Endothelial cell of umbilical vein (primary cell): ENCODE results near the gene EMP3. TPM values are rescaled to one million over a fixed set of nuclear protein-coding genes. Genes with fewer than 3 reads are reported as not detected.

ENCODE experiments used
- BruUV-seq: library from RNA; stranded (reverse); fragments of 400-500 nt; replicated peaks from 2 replicates; lab custom pipeline; 2021; lab: Mats Ljungman, UMichigan
- CTCF ChIA-PET: fragments of 300-600, 350-600 bp; sonication (Branson Sonifier 250); formaldehyde crosslinking; loops from one replicate; lab custom pipeline; 2021; ENCODE audit warnings: antibody characterized with exemption, inconsistent platforms; lab: Charles Lee
- POLR2A ChIA-PET: fragments of 300-600, 350-600 bp; sonication (Branson Sonifier 250); formaldehyde crosslinking; loops from one replicate; lab custom pipeline; 2021; ENCODE audit warnings: antibody characterized with exemption, inconsistent platforms; lab: Charles Lee
- DNase-seq: peaks from one replicate; pipeline ENCODE4 v3.0.0-alpha.2; 2011; ENCODE audit warnings: low read depth, low spot score
- FAIRE-seq: peaks from 2 replicates; lab custom pipeline; 2011; peaks lifted over from hg19 to GRCh38; lab: Jason Lieb, UNC
- H2AFZ ChIP-seq: 2 replicates; pipeline ENCODE4 v1.6.0; 2012; ENCODE audit warnings: low read depth, low read length, control low read depth, inconsistent platforms
- H3K27ac ChIP-seq: 2 replicates; pipeline ENCODE4 v1.5.1; 2011; ENCODE audit warnings: low read depth, mild to moderate bottlenecking, control low read depth, low read length, moderate library complexity; ENCODE audit not compliant: insufficient read depth
- H3K27me3 ChIP-seq, 2 experiments: 2 replicates each; pipeline versions ENCODE4 v1.6.0 to v1.6.1; 2011; ENCODE audit warnings: low read length in 2 of 2, mixed read lengths in 1 of 2; ENCODE audit not compliant: control insufficient read depth in 2 of 2, insufficient read depth in 2 of 2
- H3K36me3 ChIP-seq, 2 experiments: 2 replicates in 1 of 2; 3 replicates in 1 of 2; pipeline ENCODE4 v1.5.1; 2011; ENCODE audit warnings: low read length in 2 of 2, mild to moderate bottlenecking in 1 of 2, moderate library complexity in 1 of 2; ENCODE audit not compliant: control insufficient read depth in 2 of 2, insufficient read depth in 2 of 2; ENCODE audit errors: extremely low read depth in 1 of 2
- H3K4me1 ChIP-seq: 3 replicates; pipeline ENCODE4 v1.5.1; 2011; ENCODE audit warnings: mild to moderate bottlenecking, low read length; ENCODE audit not compliant: control insufficient read depth, insufficient read depth; ENCODE audit errors: extremely low read depth
- H3K4me2 ChIP-seq: 2 replicates; pipeline ENCODE4 v1.6.1; 2011; ENCODE audit warnings: low read length, control low read depth, mixed read lengths; ENCODE audit not compliant: insufficient read depth
- H3K4me3 ChIP-seq, 3 experiments: fragments of 200-600 bp in 1 of 3; sonication (generic), shearing (Covaris generic) in 1 of 3; replicated peaks in 1 of 3; 2 replicates each; pipeline ENCODE4 v1.5.1; 2011 to 2016; ENCODE audit warnings: control low read depth in 3 of 3, low read length in 3 of 3, mild to moderate bottlenecking in 2 of 3, inconsistent platforms in 1 of 3, low read depth in 1 of 3, moderate library complexity in 1 of 3; ENCODE audit not compliant: insufficient read depth in 1 of 3
- H3K79me2 ChIP-seq: 2 replicates; pipeline ENCODE4 v1.6.0; 2012; ENCODE audit warnings: low read length, inconsistent platforms; ENCODE audit not compliant: control insufficient read depth, insufficient read depth
- H3K9ac ChIP-seq: replicated peaks from 2 replicates; pipeline ENCODE3; 2011; ENCODE audit warnings: low read length, control low read depth; ENCODE audit not compliant: insufficient read depth; ENCODE audit errors: extremely low read depth
- H3K9me1 ChIP-seq: replicated peaks from 3 replicates; pipeline ENCODE4 v1.6.0; 2011; ENCODE audit warnings: mild to moderate bottlenecking, low read length; ENCODE audit not compliant: control insufficient read depth, insufficient read depth; ENCODE audit errors: extremely low read depth
- H3K9me3 ChIP-seq: replicated peaks from 2 replicates; pipeline ENCODE4 v1.5.1; 2012; ENCODE audit warnings: low read length, inconsistent platforms; ENCODE audit not compliant: control insufficient read depth, insufficient read depth
- H4K20me1 ChIP-seq: replicated peaks from 2 replicates; pipeline ENCODE3; 2011; ENCODE audit warnings: mild to moderate bottlenecking, low read length; ENCODE audit not compliant: control insufficient read depth, insufficient read depth; ENCODE audit errors: extremely low read depth
- EZH2 ChIP-seq: IDR thresholded peaks from 2 replicates; pipeline ENCODE4 v1.6.1; 2012; ENCODE audit warnings: borderline replicate concordance, low read depth, mild to moderate bottlenecking, moderate library complexity, low read length, inconsistent platforms; ENCODE audit not compliant: severe bottlenecking
- FOS ChIP-seq: IDR thresholded peaks from 2 replicates; pipeline ENCODE4 v1.6.1; 2011; ENCODE audit warnings: mild to moderate bottlenecking, low read length, moderate library complexity, borderline replicate concordance; ENCODE audit not compliant: insufficient read depth
- GATA2 ChIP-seq: IDR thresholded peaks from 2 replicates; pipeline ENCODE4 v1.7.0; 2011; ENCODE audit warnings: low read depth, mild to moderate bottlenecking, moderate library complexity, mixed read lengths, low read length; ENCODE audit not compliant: insufficient read length, insufficient read depth
- JUN ChIP-seq: IDR thresholded peaks from 2 replicates; pipeline ENCODE4 v1.6.1; 2011; ENCODE audit warnings: borderline replicate concordance, low read depth; ENCODE audit not compliant: insufficient read length, insufficient read depth
- MYC ChIP-seq: IDR thresholded peaks from one replicate; pipeline ENCODE4 v1.6.1; 2011; ENCODE audit warnings: mild to moderate bottlenecking, low read depth, low read length
- POLR2A ChIP-seq: IDR thresholded peaks from 2 replicates; pipeline ENCODE4 v1.6.1; 2012; ENCODE audit warnings: low read depth, mild to moderate bottlenecking, control low read depth, low read length
- POLR2AphosphoS5 ChIP-seq: IDR thresholded peaks from 2 replicates; pipeline ENCODE4 v1.6.1; 2012; ENCODE audit warnings: low read depth, mild to moderate bottlenecking, control low read depth, low read length, moderate library complexity; ENCODE audit not compliant: insufficient read depth
- dilution Hi-C: fragments of 300-500 bp; cut with MboI; formaldehyde crosslinking; loops from one replicate; pipeline ENCODE4 v1.15.0; 2019; ENCODE audit warnings: low sequenced_read_pairs; ENCODE audit not compliant: extremely low pct_ligation_motif_present
- intact Hi-C: fragments of 100-400 bp; cut with micrococcal nuclease; formaldehyde crosslinking; loops from one replicate; pipeline ENCODE4 v1.10.0; 2022
- polyA plus RNA-seq, 4 experiments: library from polyadenylated mRNA; depleted of rRNA in 3 of 4; stranded (reverse) in 3 of 4; unstranded in 1 of 4; fragments of >200 nt; gene quantifications; 2 replicates each; pipeline versions ENCODE4 v1.2.1 to v1.2.3, GENCODE V29; 2011 to 2012; ENCODE audit warnings: missing spikeins in 1 of 4
- total RNA-seq: library from RNA; stranded (reverse); gene quantifications from 2 replicates; pipeline ENCODE4 v1.2.3, GENCODE V29; 2021
- TF ChIP-seq, protein P1 (sequence below), 2 donors: IDR thresholded peaks; 1 replicate in 1 of 2; 2 replicates in 1 of 2; pipeline ENCODE4 v1.5.1; 2011; ENCODE audit warnings: low read length in 2 of 2, mild to moderate bottlenecking in 2 of 2, moderate library complexity in 2 of 2, control low read depth in 1 of 2, inconsistent platforms in 1 of 2, low read depth in 1 of 2; ENCODE audit not compliant: insufficient read depth in 1 of 2; ENCODE audit errors: extremely low read depth in 1 of 2
- TF ChIP-seq, protein P2 (sequence below): IDR thresholded peaks from 2 replicates; pipeline ENCODE4 v1.6.1; 2011; ENCODE audit not compliant: insufficient read depth, insufficient read length

The EMP3 gene
- total and polyA plus RNA-seq, 2 donors (not counting 3 experiments of a cell fraction or from before 2014, with no cell fraction given): 127 to 406 TPM

DNA sequence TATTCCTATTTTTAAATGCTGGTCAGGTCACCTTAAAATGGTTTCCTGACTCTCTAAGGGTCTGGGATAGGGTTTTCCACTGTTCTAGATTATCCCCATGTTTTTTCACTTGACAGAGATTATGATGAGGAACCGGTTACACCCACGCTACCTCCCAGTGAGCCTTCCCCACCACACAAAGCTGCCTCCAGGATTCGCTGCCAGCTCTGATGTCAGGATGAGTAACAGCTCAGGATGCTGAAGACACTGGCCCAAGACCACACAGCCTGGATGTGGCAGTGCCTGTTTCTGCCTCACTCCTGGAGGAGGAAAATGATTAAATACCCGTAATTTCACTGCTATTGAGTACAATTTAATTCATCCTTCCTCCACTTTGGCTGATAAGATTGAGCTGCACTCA, 32.6 kb upstream of the EMP3 start:
- no peaks in the 10 kb centered on the region for H3K9me3 ChIP-seq
- DNase-seq: no peak
- no peaks in the 10 kb centered on the region for H3K36me3 ChIP-seq
- no peak overlapping the region for H2AFZ ChIP-seq
- dilution Hi-C loops: no loop called here
- no peak for FAIRE-seq
- no peaks in the 10 kb centered on the region for H3K9me1 ChIP-seq
- POLR2A ChIA-PET: no interaction called here
- H3K4me2 ChIP-seq: no peak overlapping the region
- intact Hi-C loops: no loop called here
- no peaks in the 10 kb centered on the region for H4K20me1 ChIP-seq
- BruUV-seq: no TSS peak
- no peaks in the 10 kb centered on the region for H3K27me3 ChIP-seq
- no peak for TF ChIP-seq GATA2
- TF ChIP-seq POLR2A: no peak
- TF ChIP-seq, protein P1, sequence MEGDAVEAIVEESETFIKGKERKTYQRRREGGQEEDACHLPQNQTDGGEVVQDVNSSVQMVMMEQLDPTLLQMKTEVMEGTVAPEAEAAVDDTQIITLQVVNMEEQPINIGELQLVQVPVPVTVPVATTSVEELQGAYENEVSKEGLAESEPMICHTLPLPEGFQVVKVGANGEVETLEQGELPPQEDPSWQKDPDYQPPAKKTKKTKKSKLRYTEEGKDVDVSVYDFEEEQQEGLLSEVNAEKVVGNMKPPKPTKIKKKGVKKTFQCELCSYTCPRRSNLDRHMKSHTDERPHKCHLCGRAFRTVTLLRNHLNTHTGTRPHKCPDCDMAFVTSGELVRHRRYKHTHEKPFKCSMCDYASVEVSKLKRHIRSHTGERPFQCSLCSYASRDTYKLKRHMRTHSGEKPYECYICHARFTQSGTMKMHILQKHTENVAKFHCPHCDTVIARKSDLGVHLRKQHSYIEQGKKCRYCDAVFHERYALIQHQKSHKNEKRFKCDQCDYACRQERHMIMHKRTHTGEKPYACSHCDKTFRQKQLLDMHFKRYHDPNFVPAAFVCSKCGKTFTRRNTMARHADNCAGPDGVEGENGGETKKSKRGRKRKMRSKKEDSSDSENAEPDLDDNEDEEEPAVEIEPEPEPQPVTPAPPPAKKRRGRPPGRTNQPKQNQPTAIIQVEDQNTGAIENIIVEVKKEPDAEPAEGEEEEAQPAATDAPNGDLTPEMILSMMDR (IDR thresholded peaks at IDR 0.05; ENCODE audit: extremely low read depth in 1 of 2, insufficient read depth in 1 of 2, low read depth in 1 of 2, low read length in 2 of 2): no peak
- no peak for TF ChIP-seq JUN
- TF ChIP-seq FOS: no peak
- H3K4me3 ChIP-seq: no peak overlapping the region
- H3K79me2 ChIP-seq: no peaks in the 10 kb centered on the region
- no peak overlapping the region for H3K9ac ChIP-seq
- CTCF ChIA-PET: interaction anchor here (0.6 to 7.2 kb wide), 7 partner anchors 15 to 327 kb away, joined by 3 to 126 read pairs (median 3); partner anchors contain the start of gene ZNF114
- H3K27ac ChIP-seq: no peak overlapping the region
- H3K4me1 ChIP-seq: peaks cover 9% of the 10 kb centered on the region

DNA sequence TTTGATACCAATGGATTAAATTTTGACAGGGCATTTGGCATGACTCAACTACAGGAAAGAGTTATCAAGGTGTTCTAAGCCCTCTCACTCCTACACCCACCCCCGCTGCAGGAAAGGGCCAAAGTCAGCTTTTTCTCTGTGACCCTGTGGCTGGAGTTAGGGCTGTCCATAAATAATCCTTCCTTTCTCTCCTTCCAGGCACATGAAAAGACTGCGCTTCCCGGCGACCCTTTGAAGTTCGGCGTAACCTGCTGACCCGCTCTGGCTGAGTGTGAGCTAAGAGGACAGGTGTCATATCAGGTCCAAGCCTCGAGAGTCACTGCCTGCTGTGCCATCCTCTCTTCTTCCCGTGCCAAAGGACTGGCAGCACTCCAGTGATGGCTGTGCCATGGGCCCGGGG, 29.9 kb upstream of the EMP3 start:
- FAIRE-seq (no peak), DNase-seq (no peak)
- no peaks in the 10 kb centered on the region for H3K27me3 ChIP-seq
- dilution Hi-C loops: no loop called here
- no peaks in the 10 kb centered on the region for H3K36me3 ChIP-seq
- no peak overlapping the region for H3K27ac ChIP-seq
- peaks cover 6% of the 10 kb centered on the region for H3K4me1 ChIP-seq
- TF ChIP-seq POLR2AphosphoS5 (no peak), GATA2 (no peak), MYC (no peak), POLR2A (no peak), FOS (no peak), EZH2 (no peak), JUN (no peak)
- TF ChIP-seq, protein P2, sequence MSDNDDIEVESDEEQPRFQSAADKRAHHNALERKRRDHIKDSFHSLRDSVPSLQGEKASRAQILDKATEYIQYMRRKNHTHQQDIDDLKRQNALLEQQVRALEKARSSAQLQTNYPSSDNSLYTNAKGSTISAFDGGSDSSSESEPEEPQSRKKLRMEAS: no peak
- TF ChIP-seq, protein P1 (IDR thresholded peaks at IDR 0.05; ENCODE audit: extremely low read depth in 1 of 2, insufficient read depth in 1 of 2, low read depth in 1 of 2, low read length in 2 of 2): no peak
- no peaks in the 10 kb centered on the region for H3K79me2 ChIP-seq
- BruUV-seq: no TSS peak
- no peak overlapping the region for H2AFZ ChIP-seq
- no peak overlapping the region for H3K4me3 ChIP-seq
- no peaks in the 10 kb centered on the region for H3K9me1 ChIP-seq
- H3K9me3 ChIP-seq: no peaks in the 10 kb centered on the region
- intact Hi-C loops: no loop called here
- POLR2A ChIA-PET: no interaction called here
- no peak overlapping the region for H3K9ac ChIP-seq
- no peak overlapping the region for H3K4me2 ChIP-seq
- no peaks in the 10 kb centered on the region for H4K20me1 ChIP-seq
- CTCF ChIA-PET: interaction anchor here (0.6 to 1.3 kb wide), 3 partner anchors 9 to 29 kb away, joined by 3 to 5 read pairs (median 4); no protein-coding TSS in a partner anchor
